Erythroblast (primary cell): ENCODE data around the gene AXIN1.
"Not testable (repeated sequence)": the region's sequence is repeated elsewhere in the genome, so short reads cannot be mapped to it uniquely, and the experiment has no call there.

ENCODE experiments used
- DNase-seq, 2 experiments: peaks; one replicate each; lab custom pipeline; 2025; lab: John Stamatoyannopoulos, UW
- GATA1 ChIP-seq: IDR thresholded peaks from 2 replicates; pipeline ENCODE4 v1.6.1; 2011; ENCODE audit warnings: low read depth, mild to moderate bottlenecking, control low read depth, low read length, moderate library complexity
- POLR2A ChIP-seq: IDR thresholded peaks from 2 replicates; pipeline ENCODE4 v1.6.1; 2011; ENCODE audit warnings: mild to moderate bottlenecking, low read length

Gene AXIN1

GRCh38 chr16:359871-360697, 7.6 kb upstream of the AXIN1 start:
- TF ChIP-seq GATA1: no peak
- TF ChIP-seq POLR2A: no peak
- no peak for DNase-seq

- TF ChIP-seq GATA1 (no peak), POLR2A (no peak)
- no peak for DNase-seq
Observed at GRCh38 chr16:359067-359763, 6.7 kb upstream of the AXIN1 start.

- DNase-seq: no peak
- TF ChIP-seq POLR2A (no peak), GATA1 (no peak)
Observed at GRCh38 chr16:356741-357140, 4.2 kb upstream of the AXIN1 start.

GRCh38 chr16:354971-355461, 2.5 kb upstream of the AXIN1 start:
- no peak for DNase-seq
- TF ChIP-seq POLR2A (no peak), GATA1 (no peak)

- no peak for DNase-seq
- TF ChIP-seq POLR2A (no peak), GATA1 (no peak)
Observed at GRCh38 chr16:354291-354881, 1.9 kb upstream of the AXIN1 start.

DNA sequence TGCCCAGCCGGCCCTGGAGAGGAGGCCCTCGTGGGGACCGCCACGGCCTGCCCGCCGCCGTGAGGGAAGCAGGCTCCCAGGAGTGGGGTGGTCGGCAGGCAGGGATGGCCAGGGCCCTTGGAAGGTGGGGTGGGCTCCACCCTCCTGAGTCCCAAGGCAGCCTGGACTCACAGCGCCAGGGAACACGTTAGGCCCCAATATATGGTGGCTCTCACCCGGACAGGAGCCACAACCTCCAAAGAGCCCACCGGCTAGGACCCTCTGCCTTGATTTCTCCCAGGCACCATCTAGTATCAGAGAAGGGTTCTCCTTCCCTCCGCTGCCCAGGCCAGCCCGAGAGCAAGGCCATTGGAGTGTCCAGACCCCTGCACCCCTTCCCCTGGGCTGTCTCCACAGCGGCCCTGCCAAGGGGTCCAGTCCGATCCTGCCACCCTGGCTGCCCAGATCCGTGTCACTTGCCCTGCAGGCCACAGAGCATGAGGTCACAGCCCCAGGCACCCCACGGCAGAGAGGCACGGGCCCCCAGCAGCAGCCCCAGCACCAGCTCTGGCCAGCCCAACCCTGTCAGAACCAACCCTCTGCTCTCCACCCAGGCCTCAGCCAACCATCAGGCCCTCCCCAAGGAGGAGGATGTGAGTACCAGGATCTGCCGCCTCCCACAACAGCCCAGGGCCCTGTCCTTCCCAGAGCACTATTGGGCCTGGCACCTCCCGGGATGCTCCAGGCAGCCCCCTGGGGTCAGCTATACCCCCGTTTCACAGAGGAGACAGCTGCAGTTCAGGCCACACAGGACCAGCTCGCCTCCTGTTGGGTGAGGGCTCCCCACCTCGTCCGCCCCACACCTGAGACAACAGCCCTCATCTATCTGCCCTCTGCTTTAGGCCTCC, 1.1 kb upstream of the AXIN1 start:
- no peak for TF ChIP-seq POLR2A
- no peak for TF ChIP-seq GATA1
- no peak for DNase-seq

DNA sequence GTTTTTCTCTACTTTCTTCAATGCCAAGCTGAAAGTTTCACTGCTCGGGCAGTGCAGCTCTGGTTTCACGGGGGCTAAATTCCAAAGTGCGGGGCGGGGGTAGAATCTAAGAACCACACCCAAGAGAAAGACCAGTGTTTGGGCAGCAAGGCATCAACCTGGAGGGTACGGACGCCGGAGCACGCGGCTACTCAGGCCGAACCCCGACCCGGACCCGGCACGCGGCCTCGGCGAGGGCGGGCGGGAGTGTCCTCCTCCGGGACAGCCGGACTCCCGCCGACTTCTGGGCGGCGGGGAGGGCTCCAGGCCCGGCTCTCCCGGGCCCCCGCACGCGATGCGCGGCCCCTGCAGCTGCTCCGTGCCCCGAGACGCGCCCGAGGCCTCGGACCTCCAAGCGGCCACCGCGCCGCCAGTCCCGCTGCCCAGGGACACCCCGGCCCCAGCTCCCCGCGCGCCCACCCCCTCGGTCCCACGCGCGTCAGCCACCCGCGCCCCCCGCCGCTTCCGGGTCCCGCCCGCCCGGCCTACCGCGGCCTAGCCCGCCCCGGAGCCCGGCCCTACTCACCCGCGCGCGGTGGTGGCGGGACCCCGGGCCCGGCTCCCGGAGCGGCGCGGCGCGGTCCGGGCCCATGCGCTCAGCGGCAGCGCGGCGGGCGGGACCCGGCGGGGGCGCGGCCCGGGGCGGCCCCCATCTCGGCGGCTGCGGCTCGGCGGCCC, 561 bp downstream of the AXIN1 start:
- TF ChIP-seq POLR2A (no peak), GATA1 (no peak)
- DNase-seq: peak; percentile 52 to 64

DNA sequence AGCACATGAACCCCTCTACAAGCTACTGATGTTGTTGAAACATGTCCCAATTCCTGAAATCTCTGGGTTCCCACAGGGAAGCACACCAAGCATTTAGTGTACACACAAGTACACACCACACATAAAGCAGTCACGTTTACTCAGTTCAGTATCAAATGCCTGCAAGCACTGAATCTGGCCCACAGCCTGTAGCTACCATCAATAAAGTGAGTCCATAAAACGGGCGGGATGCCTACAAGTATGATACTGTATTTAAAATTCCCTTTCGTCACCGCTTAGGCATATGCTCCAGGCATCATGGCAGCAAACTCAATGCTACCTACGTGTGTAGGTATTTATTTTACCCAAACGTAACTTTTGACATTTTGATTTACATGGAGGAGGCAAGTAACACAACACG, 2.3 kb downstream of the AXIN1 start:
- no peak for DNase-seq
- TF ChIP-seq GATA1 (no peak), POLR2A (no peak)

DNA sequence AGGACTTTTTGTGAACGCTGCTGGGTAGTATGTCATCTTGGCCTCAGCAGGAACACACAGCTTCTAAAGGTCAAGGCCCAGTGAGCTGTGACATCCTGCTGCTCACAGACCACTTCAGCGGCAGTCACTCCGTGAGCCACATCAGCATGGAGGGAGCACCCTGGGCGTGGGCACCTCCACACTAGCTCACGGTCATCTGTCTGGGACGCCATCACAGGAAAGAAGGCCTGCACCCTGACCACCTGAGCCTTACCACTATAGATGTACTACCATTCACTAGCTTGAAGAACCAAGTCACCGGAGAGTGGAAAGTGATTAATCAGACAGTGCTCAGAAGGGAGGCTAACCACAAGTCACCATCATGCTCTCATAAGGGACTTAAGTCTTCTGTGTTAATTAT, 3.3 kb downstream of the AXIN1 start:
- TF ChIP-seq GATA1 (no peak), POLR2A (no peak)
- DNase-seq: no peak

DNA sequence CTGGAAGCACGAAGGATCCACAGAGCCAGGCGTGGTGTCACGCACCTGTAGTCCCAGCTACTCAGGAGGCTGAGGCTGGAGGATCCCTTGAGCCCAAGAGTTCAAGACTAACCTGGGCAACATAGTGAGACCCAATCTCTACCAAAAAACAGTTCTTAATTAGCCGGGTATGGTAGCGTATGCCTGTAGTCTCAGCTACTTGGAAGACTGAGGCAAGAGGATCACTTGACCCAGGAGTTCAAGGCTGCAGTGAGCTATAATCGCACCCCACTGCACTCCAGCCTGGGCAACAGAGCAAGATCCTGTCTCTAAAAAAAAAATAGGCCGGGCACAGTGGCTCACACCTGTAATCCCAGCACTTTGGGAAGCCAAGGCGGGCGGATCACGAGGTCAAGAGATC, 4.0 kb downstream of the AXIN1 start:
- DNase-seq: not testable (repeated sequence)

- no peak for TF ChIP-seq POLR2A
- TF ChIP-seq GATA1: no peak
- DNase-seq: no peak
Observed at GRCh38 chr16:347203-347602, 5.3 kb downstream of the AXIN1 start.

DNA sequence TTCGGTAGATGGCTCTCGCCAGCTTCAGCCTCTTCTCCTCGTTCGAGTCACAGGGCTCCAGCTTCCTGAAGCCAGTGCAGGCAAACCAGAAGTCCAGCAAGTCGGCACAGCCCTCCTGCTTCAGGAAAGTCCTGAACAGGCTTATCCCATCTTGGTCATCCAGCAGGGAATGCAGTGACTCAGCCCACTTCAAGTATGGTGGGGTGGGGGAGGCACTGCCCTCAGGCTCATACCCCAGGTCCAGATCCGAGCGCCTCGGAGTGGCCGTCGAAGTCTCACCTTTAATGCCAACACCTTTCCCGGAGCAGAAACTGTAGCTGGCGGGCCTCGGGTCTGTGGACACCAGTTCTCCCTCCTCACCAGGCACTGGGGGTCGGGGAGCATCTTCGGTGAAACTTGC, 5.9 kb downstream of the AXIN1 start:
- no peak for DNase-seq
- TF ChIP-seq GATA1 (no peak), POLR2A (no peak)

DNA sequence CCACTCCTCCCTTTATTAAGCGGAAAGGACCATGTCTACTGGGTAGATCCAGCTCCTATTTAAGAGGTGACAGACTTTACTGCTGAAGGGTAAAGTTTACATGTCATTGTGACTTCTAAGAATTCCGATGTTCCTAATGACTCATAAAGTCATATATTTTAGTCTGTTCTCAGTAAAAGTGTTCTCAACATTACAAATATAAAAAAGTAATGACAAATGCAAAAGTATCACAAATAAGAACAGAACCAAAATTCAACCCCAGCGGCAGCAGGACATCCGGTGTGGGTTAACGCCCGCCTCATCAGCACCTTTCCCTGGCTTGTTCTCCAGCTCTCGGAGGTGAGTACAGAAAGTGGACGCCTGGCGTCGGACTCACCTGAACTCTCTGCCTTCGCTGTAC, 6.8 kb downstream of the AXIN1 start:
- no peak for TF ChIP-seq GATA1
- TF ChIP-seq POLR2A: no peak
- DNase-seq: no peak
